Loucy (cell line): Measurements from ENCODE around the gene SCN11A.

Experiments
- EZH2phosphoT487 ChIP-seq: fragments of 200-600 bp; IDR thresholded peaks from 2 replicates; pipeline ENCODE4 v1.6.1; 2018; ENCODE audit warnings: antibody characterized with exemption, mild to moderate bottlenecking, moderate library complexity, borderline replicate concordance
- TF ChIP-seq, protein P1 (sequence below): fragments of 200-600 bp; sonication (generic); conservative IDR thresholded peaks from 2 replicates; pipeline ENCODE4 v1.5.1; 2014; ENCODE audit warnings: mild to moderate bottlenecking, antibody characterized with exemption, low read length

DNA sequence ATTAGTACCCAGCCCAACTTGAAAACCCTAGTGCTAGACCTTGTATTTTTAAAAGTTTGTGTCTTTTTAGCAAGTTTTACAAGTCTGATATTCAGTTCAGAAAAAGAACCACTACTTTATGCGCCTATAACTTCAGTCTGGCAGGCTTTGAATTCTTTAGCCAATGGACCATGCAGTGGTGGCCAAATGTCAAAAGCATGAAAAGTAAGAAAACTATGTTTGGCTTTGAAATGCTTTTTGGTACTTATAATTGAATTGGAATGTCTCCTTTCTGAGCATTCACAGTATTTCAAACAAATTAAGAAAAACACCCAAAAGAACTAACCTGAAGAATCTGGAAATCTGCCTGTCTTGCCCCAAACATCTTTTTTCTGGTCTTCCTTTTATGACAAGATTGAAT lies 12.9 kb upstream of the SCN11A start:
- TF ChIP-seq, protein P1, sequence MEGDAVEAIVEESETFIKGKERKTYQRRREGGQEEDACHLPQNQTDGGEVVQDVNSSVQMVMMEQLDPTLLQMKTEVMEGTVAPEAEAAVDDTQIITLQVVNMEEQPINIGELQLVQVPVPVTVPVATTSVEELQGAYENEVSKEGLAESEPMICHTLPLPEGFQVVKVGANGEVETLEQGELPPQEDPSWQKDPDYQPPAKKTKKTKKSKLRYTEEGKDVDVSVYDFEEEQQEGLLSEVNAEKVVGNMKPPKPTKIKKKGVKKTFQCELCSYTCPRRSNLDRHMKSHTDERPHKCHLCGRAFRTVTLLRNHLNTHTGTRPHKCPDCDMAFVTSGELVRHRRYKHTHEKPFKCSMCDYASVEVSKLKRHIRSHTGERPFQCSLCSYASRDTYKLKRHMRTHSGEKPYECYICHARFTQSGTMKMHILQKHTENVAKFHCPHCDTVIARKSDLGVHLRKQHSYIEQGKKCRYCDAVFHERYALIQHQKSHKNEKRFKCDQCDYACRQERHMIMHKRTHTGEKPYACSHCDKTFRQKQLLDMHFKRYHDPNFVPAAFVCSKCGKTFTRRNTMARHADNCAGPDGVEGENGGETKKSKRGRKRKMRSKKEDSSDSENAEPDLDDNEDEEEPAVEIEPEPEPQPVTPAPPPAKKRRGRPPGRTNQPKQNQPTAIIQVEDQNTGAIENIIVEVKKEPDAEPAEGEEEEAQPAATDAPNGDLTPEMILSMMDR = no peak
- no peak for TF ChIP-seq EZH2phosphoT487
